Suppressor macrophage (primary cell): ENCODE results near the gene CNPY4.

Experiments
- DNase-seq, 4 experiments: peaks; one replicate each; pipeline ENCODE4 v3.0.0-alpha.2; 2020 to 2022

The CNPY4 gene

DNA sequence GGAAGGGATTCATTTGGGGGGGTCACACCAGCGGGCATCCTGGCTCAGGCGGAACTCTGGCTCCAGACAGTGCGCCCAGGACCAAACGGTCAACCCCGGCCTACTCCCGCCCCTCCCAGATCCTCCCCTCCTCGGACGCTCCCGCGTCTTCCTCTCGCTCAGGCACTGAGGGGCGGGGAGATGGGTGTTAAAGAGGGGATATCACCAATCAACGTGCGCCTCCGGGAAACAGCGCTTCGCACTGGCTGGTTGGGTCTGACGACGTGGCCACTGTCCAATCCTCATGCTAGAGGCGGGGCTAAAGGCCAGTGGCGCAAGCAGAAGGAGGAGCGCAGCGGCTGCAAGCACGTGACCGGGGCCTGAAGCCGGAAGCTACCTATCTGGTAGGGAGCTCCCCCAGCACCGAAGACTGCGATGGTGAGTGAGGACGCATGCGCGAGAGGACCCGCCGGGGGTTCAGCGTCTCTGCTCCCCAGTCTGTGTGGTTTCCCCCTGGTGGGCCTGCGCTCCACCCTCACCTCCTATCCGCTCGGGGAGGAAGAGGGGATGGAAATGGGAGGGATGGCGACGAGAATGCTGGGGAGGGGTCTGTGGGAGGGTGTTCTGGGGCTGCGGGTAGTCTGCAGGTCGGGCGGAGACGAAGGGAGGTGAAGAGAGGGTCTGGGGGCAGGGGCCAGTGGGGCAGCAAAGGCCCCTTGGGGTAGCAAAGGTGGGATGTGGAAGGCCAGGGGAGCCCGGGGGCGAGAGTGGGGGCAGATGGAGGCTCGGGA lies 29.3 kb downstream of the CNPY4 start, which contains the start of gene LAMTOR4:
LAMTOR4 (plus strand) TSS at position 360 of the 770 bp plus-strand sequence; CDS start at position 415, 55 bp downstream.
- peak; percentile 98 to 99 (median 98) for DNase-seq

GRCh38 chr7:100152404-100152803 lies 33.0 kb downstream of the CNPY4 start:
- DNase-seq = peak; percentile 66 to 87 (median 78)

DNA sequence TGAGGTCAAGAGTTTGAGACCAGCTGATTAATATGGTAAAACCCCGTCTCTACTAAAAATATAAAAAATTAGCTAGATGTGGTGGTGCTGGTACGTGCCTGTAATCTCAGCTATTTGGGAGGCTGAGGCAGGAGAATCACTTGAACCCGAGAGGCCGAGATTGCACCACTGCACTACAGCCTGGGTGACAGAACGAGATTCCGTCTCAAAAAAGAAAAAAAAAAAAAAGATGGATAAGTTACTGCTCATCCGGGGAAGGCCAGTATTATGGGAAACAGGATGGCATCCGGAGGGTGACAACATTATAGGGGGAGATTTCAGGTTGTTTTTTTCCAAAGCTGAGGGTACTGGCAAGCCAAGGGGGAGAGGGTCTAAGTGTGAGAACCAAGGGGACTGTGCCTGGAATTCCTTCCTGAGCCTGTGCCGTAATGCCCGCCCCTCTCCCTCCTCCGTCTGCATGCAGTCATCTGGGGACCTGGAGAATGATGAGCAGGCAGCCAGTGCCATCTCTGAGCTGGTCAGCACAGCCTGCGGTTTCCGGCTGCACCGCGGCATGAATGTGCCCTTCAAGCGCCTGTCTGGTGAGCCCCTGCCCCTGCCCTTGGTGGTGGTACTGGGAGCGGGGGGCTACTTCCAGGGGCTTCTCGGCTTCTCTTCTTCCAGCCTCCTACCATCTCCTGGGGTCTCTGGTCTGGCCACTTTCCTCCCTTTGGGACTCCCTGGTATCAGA lies 33.7 kb downstream of the CNPY4 start:
- DNase-seq = no peak

DNA sequence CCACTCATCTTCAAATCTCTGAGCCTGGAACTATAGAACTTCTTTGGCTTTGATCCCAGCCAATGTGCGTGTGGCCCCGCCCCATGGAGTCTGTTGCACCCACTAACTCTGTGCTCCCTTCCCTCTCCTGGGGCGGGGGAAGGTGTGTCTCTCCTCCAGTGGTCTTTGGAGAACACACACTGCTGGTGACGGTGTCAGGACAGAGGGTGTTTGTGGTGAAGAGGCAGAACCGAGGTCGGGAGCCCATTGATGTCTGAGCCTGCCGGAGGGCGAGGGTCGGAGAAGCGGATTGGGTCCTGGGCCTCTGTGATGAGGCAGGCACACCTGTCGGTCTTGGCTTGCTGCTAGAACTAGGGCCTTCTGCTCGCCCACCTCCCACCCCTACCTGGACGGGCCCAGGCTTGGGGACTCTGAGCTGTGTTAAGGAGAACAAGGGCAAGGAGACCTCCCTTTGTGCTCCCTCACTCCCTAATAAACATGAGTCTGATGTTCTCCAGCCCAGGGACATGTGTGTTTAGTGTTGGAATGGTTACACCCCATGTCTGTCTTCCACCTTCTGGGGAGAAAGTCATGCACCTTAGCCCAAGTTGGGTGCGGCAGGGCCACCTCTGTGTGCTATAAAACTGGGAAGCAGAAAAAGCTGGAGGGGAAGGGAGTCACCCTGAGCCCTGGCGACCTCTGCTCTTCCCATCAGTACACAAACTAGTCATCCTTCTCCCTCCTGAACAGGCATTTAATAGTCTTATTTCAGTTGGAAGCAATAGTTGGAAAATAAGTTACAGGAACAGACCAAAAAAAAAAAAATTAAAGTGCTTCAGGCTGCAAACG lies 34.5 kb downstream of the CNPY4 start:
- DNase-seq = no peak

GRCh38 chr7:100154651-100155491 lies 35.4 kb downstream of the CNPY4 start:
- DNase-seq = peak in 1 of 4 experiments; percentile 21

DNA sequence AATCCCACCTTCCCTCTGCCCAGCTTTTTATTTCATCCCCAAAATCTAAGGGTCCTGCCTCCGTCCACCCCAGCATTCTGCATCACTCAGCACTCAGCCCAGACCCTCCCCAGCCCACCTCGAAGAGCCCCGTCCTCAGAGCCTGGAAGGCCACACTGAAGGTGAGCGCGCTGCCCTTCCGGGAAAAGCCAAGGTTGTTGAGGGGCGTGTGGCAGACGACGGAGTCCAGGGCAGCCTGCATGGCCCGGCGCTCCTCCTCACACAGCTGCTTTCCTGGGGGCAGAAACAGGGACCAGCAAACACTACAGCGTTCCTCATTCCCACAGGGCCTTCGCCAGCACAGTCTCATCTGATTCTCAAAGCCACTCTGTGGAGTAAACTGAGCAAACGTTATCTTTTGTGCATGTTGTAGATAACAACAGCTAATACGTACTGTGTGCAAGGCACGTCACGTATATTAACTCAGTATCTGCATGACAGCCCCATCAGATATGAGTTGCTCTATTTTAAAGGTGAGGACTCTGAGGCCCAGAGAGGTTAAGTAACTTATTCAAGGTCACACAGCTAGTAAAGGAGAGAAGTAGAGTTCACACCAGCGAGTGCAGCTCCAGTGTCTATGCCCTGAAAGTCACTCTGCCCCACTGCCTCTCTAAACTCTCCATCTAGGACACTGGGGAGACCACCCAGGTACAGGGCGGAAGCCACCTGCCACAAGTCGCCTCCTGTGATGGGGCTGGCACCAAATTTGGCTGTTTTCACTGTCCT lies 36.3 kb downstream of the CNPY4 start:
- no peak for DNase-seq

- peak; percentile 61 to 86 (median 80) for DNase-seq
Measured at GRCh38 chr7:100156331-100157068, 37.1 kb downstream of the CNPY4 start.

DNA sequence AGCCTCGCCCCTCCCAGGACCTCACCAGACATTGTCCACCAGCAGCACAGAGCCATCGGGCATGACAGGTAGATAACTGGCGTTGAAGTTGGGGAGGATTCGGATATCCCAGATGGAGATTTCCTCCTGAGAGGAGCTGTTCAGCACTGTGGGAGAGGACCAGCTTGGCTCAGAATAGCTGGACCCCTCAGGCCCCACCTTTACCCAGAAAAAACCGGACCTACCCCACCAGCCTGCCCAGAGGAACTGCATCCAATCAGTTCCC lies 37.6 kb downstream of the CNPY4 start:
- no peak for DNase-seq

GRCh38 chr7:100157334-100158228 lies 38.1 kb downstream of the CNPY4 start:
- DNase-seq = peak; percentile 56 to 83 (median 76)

DNA sequence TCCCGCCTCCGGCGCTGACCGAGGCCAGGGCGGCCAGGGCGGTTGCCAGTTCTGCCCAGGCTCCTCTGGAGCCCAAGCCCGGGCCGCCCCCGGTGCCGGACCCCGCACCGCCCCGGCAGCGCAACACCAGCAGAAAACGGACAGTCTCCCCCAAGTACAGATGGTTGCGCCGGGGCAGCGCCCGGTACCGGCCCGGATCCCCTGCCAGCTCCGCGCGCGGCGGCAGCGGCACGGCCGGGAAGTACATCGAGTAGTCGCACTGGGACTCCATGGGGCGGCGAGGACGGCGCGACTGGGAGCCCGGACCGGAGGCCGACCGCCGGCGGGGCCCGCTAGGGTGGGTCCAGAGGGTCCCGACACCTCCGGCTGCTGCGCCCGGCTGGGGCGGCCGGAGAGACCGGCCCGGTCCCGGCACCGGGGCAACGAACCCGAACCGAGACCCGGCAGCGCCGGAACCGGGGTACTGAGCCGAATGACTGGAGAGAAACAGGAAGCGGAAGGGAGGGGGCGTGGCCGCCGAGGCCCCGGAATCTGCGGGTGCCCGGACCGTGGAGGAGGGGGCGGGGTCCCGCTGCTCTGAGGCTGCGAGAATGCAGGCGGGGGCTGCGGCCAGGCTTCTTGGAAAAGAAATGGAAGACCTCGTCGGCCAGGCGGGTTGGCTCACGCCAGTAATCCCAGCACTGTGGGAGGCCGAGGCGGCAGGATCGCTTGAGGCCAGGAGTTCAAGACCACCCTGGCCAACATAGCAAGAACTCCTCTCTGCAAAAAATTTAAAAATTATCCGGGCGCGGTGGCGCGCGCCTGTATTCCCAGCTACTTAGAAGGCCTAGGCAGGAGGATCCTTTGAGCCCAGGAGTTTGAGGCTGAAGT lies 39.0 kb downstream of the CNPY4 start, which contains the start of gene TRAPPC14:
TRAPPC14 (minus strand) TSS at position 495 of the 870 bp plus-strand sequence; CDS start at position 271, 224 bp downstream.
- peak; percentile 86 to 95 (median 90) for DNase-seq

DNA sequence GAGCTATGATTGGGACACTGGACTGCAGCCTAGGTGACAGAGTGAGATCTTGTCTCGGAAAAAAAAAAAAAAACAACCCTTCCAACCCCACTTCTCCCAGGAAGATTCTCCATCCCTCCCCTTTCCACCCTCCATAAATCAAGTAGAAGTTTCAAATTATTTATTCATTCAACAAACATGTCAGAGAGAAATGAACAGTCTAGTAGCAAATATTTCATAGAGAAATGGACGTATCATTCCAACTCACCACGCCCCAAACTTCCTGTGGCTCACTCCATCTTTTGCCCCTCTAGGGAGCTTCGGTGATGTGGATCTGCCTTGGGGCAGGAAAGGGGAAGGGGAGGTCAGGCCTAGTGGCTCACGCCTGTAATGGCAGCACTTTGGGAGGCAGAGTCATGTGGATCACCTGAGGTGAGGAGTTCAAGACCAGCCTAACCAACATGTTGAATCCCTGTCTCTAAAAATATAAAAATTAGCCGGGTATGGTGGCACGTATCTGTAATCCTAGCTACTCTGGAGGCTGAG lies 39.7 kb downstream of the CNPY4 start:
- peak in 2 of 4 experiments; percentile 30 to 40 for DNase-seq

DNA sequence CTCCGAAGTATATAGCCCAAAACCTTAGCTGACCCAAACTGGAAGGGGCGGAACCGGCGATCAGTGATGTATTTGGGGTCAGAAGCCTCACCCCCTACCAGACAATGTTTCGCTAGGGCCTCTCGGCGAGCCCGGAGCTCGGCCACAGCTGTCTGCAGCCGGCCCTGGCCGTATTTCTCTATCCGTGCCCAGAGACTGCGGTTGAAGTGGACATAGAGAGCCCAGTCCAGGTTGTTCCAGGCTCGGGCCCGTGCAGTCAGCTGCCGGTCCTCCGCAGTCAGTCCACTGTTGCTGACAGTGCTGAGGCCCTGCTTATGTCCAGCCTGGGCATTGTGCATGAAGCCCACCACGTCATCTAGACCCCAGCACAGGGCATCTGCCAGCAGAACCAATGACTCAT lies 40.6 kb downstream of the CNPY4 start:
- DNase-seq = no peak

- DNase-seq = no peak
Measured at GRCh38 chr7:100163006-100163531, 43.6 kb downstream of the CNPY4 start.

DNA sequence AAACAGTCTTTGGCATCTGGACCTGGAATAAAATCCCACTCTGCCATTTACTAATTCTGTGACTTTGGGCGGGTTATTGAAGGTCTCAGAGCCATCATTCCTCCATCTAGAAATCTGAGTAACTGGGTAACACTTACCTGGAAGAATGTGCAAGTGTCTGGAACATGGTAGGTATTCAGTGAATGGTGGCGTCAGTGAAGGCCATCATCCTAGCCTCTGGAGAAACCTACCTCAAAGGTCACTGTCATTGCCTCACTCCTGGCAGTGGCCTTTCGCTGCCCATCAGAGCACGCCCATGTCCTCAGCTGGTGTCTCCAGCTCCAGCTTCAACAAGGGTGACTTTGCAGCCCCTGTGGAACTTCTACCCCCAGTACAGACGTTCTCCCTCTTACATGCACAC lies 44.4 kb downstream of the CNPY4 start:
- no peak for DNase-seq

GRCh38 chr7:100166317-100166940 lies 47.0 kb downstream of the CNPY4 start:
- no peak for DNase-seq

DNA sequence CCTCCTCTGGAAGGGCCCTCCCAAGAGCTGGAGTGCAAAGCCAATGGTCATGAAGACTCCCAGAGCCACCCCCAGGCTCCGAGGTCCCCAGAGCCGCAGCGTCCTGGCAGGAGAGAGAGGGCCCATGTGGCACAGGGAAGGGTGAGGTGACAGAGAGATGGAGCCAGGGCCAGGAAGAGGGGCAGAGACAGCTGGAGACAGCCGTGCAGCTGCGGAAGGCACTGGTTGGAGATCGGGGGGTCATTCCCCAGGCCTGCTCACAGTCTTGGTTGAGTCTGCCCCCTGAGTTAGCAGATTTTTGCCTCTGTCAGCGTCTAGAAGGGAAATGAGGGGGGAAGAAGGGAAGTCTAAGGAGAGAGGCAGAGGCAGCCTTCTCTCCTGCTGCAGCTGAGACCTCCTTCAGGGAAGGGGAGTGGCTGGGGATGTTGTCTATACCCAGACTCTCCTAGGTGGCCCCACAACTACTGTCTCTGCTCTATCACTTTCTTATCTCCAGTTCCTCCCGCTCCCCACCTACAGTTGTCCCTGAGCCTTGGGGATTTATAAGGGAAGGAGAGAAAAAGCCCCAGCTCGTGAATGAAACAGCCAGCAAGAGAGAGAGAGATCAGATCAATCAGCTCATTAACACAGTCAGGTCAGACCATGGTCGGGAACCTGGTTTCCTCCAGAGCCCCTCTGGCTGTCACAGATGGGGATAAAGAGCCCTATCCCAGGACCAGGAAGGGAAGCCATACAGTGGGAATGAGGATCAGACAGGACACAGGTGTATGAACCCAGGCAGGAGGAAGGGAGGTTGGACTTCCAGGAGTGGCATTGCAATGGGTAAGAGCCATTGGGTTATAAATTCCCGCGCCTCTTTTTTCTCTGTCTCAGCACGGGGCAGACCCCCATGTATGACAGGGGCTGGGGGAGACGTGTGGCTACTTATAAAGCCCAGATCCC lies 47.8 kb downstream of the CNPY4 start:
- peak in 2 of 4 experiments; percentile 29 to 41 for DNase-seq
